ENCODE results near the gene CTNNB1.

Gene CTNNB1

GRCh38 chr3:41220906-41221677 lies 21.8 kb downstream of the CTNNB1 start:
- DNase-seq = no peak

GRCh38 chr3:41222012-41222411 lies 22.7 kb downstream of the CTNNB1 start:
- no peak for DNase-seq

GRCh38 chr3:41222501-41222900 lies 23.2 kb downstream of the CTNNB1 start:
- DNase-seq = no peak

- DNase-seq = no peak
These were observed 23.8 kb downstream of the CTNNB1 start for GRCh38 chr3:41223078-41223477.

GRCh38 chr3:41223691-41224090 lies 24.4 kb downstream of the CTNNB1 start:
- no peak for DNase-seq

- DNase-seq = no peak
These were observed 25.0 kb downstream of the CTNNB1 start for GRCh38 chr3:41224120-41224806.

- DNase-seq = no peak
These were observed 35.8 kb downstream of the CTNNB1 start for GRCh38 chr3:41234823-41235721.

- no peak for DNase-seq
These were observed 36.9 kb downstream of the CTNNB1 start for GRCh38 chr3:41236228-41236627.

- no peak for DNase-seq
These were observed 38.6 kb downstream of the CTNNB1 start for GRCh38 chr3:41237907-41238306.

- DNase-seq = no peak
These were observed 40.3 kb downstream of the CTNNB1 start for GRCh38 chr3:41239587-41239986.

- DNase-seq = no peak
These were observed 41.9 kb downstream of the CTNNB1 start for GRCh38 chr3:41241161-41241560.

- DNase-seq = no peak
These were observed 42.7 kb downstream of the CTNNB1 start for GRCh38 chr3:41241800-41242571.

- no peak for DNase-seq
These were observed 43.9 kb downstream of the CTNNB1 start for GRCh38 chr3:41243183-41243582.

- no peak for DNase-seq
These were observed 45.5 kb downstream of the CTNNB1 start for GRCh38 chr3:41244620-41245336.

- DNase-seq = no peak
These were observed 48.0 kb downstream of the CTNNB1 start for GRCh38 chr3:41247055-41248004.

GRCh38 chr3:41248525-41248924 lies 49.2 kb downstream of the CTNNB1 start:
- DNase-seq = no peak

GRCh38 chr3:41249318-41249717 lies 50.0 kb downstream of the CTNNB1 start:
- no peak for DNase-seq

- DNase-seq = no peak
These were observed 51.5 kb downstream of the CTNNB1 start for GRCh38 chr3:41250825-41251224.

- no peak for DNase-seq
These were observed 52.3 kb downstream of the CTNNB1 start for GRCh38 chr3:41251593-41251992.

GRCh38 chr3:41258239-41258800 lies 59.0 kb downstream of the CTNNB1 start:
- DNase-seq = no peak

Measured in islet precursor cell (in vitro differentiated cells).